ENCODE data around the gene STK36. TPM values are rescaled to one million over a fixed set of nuclear protein-coding genes. Genes with fewer than 3 reads are reported as not detected.

The STK36 gene
- total and polyA plus RNA-seq, 2 donors (not counting 3 experiments of a cell fraction or from before 2014, with no cell fraction given) = 40.9 to 65.2 TPM

GRCh38 chr2:218642121-218642656 is 29.7 kb upstream of the STK36 start:
- no peaks in the 10 kb centered on the region for H3K9me1 ChIP-seq (replicated peaks; ENCODE audit: control insufficient read depth, extremely low read depth, insufficient read depth, low read length)
- TF ChIP-seq POLR2AphosphoS5 (IDR thresholded peaks at IDR 0.05; ENCODE audit: insufficient read depth, low read depth, low read length) = peak; percentile 15
- TF ChIP-seq, protein P1, sequence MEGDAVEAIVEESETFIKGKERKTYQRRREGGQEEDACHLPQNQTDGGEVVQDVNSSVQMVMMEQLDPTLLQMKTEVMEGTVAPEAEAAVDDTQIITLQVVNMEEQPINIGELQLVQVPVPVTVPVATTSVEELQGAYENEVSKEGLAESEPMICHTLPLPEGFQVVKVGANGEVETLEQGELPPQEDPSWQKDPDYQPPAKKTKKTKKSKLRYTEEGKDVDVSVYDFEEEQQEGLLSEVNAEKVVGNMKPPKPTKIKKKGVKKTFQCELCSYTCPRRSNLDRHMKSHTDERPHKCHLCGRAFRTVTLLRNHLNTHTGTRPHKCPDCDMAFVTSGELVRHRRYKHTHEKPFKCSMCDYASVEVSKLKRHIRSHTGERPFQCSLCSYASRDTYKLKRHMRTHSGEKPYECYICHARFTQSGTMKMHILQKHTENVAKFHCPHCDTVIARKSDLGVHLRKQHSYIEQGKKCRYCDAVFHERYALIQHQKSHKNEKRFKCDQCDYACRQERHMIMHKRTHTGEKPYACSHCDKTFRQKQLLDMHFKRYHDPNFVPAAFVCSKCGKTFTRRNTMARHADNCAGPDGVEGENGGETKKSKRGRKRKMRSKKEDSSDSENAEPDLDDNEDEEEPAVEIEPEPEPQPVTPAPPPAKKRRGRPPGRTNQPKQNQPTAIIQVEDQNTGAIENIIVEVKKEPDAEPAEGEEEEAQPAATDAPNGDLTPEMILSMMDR (IDR thresholded peaks at IDR 0.05; ENCODE audit: extremely low read depth in 1 of 2, insufficient read depth in 1 of 2, low read depth in 1 of 2, low read length in 2 of 2) = no peak
- H2AFZ ChIP-seq (ENCODE audit: low read depth, low read length) = no peak overlapping the region
- H3K4me3 ChIP-seq (replicated peaks in 1 of 3; ENCODE audit: insufficient read depth in 1 of 3, low read depth in 1 of 3, low read length in 3 of 3) = no peak overlapping the region
- no peaks in the 10 kb centered on the region for H3K79me2 ChIP-seq (ENCODE audit: control insufficient read depth, insufficient read depth, low read length)
- DNase-seq (ENCODE audit: low read depth, low spot score) = no peak
- intact Hi-C loops (cut with micrococcal nuclease) = no loop called here
- H3K36me3 ChIP-seq (ENCODE audit: control insufficient read depth in 2 of 2, extremely low read depth in 1 of 2, insufficient read depth in 2 of 2, low read length in 2 of 2) = peaks cover 30 to 58% of the 10 kb centered on the region in 2 experiments
- no peak overlapping the region for H3K27ac ChIP-seq (ENCODE audit: insufficient read depth, low read depth, low read length)
- H3K9me3 ChIP-seq (replicated peaks; ENCODE audit: control insufficient read depth, insufficient read depth, low read length) = no peaks in the 10 kb centered on the region
- ChIA-PET POLR2A (no interaction called here), CTCF (no interaction called here)
- no peaks in the 10 kb centered on the region for H3K27me3 ChIP-seq (ENCODE audit: control insufficient read depth in 2 of 2, insufficient read depth in 2 of 2, low read length in 2 of 2)
- peaks cover 6% of the 10 kb centered on the region for H3K4me1 ChIP-seq (ENCODE audit: control insufficient read depth, extremely low read depth, insufficient read depth, low read length)
- no peaks in the 10 kb centered on the region for H4K20me1 ChIP-seq (replicated peaks; ENCODE audit: control insufficient read depth, extremely low read depth, insufficient read depth, low read length)
- no peak overlapping the region for H3K4me2 ChIP-seq (ENCODE audit: insufficient read depth, low read length)
- no peak overlapping the region for H3K9ac ChIP-seq (replicated peaks; ENCODE audit: extremely low read depth, insufficient read depth, low read length)
- BruUV-seq (replicated peaks) = no TSS peak
- no peak for FAIRE-seq
- dilution Hi-C loops (cut with MboI; ENCODE audit: extremely low pct_ligation_motif_present, low sequenced_read_pairs) = no loop called here

- no peak for FAIRE-seq
- Histone ChIP-seq H3K27ac (ENCODE audit: insufficient read depth, low read depth, low read length) (no peak overlapping the region), H3K4me3 (replicated peaks in 1 of 3; ENCODE audit: insufficient read depth in 1 of 3, low read depth in 1 of 3, low read length in 3 of 3) (no peak overlapping the region), H3K4me1 (ENCODE audit: control insufficient read depth, extremely low read depth, insufficient read depth, low read length) (peaks cover 6% of the 10 kb centered on the region), H3K9me3 (replicated peaks; ENCODE audit: control insufficient read depth, insufficient read depth, low read length) (no peaks in the 10 kb centered on the region), H3K9ac (replicated peaks; ENCODE audit: extremely low read depth, insufficient read depth, low read length) (no peak overlapping the region), H3K79me2 (ENCODE audit: control insufficient read depth, insufficient read depth, low read length) (peaks cover 4% of the 10 kb centered on the region), H4K20me1 (replicated peaks; ENCODE audit: control insufficient read depth, extremely low read depth, insufficient read depth, low read length) (no peaks in the 10 kb centered on the region), H3K36me3 (ENCODE audit: control insufficient read depth in 2 of 2, extremely low read depth in 1 of 2, insufficient read depth in 2 of 2, low read length in 2 of 2) (peaks cover 27 to 58% of the 10 kb centered on the region in 2 experiments), H2AFZ (ENCODE audit: low read depth, low read length) (no peak overlapping the region), H3K4me2 (ENCODE audit: insufficient read depth, low read length) (no peak overlapping the region), H3K9me1 (replicated peaks; ENCODE audit: control insufficient read depth, extremely low read depth, insufficient read depth, low read length) (no peaks in the 10 kb centered on the region), H3K27me3 (ENCODE audit: control insufficient read depth in 2 of 2, insufficient read depth in 2 of 2, low read length in 2 of 2) (no peaks in the 10 kb centered on the region)
- CTCF ChIA-PET = no interaction called here
- dilution Hi-C loops (cut with MboI; ENCODE audit: extremely low pct_ligation_motif_present, low sequenced_read_pairs) = no loop called here
- intact Hi-C loops (cut with micrococcal nuclease) = no loop called here
- POLR2A ChIA-PET = no interaction called here
- TF ChIP-seq, protein P1 (IDR thresholded peaks at IDR 0.05; ENCODE audit: extremely low read depth in 1 of 2, insufficient read depth in 1 of 2, low read depth in 1 of 2, low read length in 2 of 2) = no peak
- TF ChIP-seq FOS (IDR thresholded peaks at IDR 0.05; ENCODE audit: borderline replicate concordance, insufficient read depth, low read length) = no peak
- no peak for TF ChIP-seq JUN (IDR thresholded peaks at IDR 0.05; ENCODE audit: borderline replicate concordance, insufficient read depth, insufficient read length, low read depth)
- TF ChIP-seq, protein P2, sequence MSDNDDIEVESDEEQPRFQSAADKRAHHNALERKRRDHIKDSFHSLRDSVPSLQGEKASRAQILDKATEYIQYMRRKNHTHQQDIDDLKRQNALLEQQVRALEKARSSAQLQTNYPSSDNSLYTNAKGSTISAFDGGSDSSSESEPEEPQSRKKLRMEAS (IDR thresholded peaks at IDR 0.05; ENCODE audit: insufficient read depth, insufficient read length) = no peak
- no peak for TF ChIP-seq POLR2A (IDR thresholded peaks at IDR 0.05; ENCODE audit: low read depth, low read length)
- no peak for TF ChIP-seq POLR2AphosphoS5 (IDR thresholded peaks at IDR 0.05; ENCODE audit: insufficient read depth, low read depth, low read length)
- no peak for TF ChIP-seq GATA2 (IDR thresholded peaks at IDR 0.05; ENCODE audit: insufficient read depth, insufficient read length, low read depth, low read length)
- TF ChIP-seq MYC (IDR thresholded peaks at IDR 0.05; ENCODE audit: low read depth, low read length) = no peak
- no peak for TF ChIP-seq EZH2 (IDR thresholded peaks at IDR 0.05; ENCODE audit: borderline replicate concordance, low read depth, low read length, severe bottlenecking)
- no peak for DNase-seq (ENCODE audit: low read depth, low spot score)
- BruUV-seq (replicated peaks) = no TSS peak
These were observed 29.1 kb upstream of the STK36 start for GRCh38 chr2:218642786-218643185.
